ENCODE data around the gene GDI1. TPM values are rescaled to one million over a fixed set of nuclear protein-coding genes. Genes with fewer than 3 reads are reported as not detected.
"Not testable (repeated sequence)": the region's sequence is repeated elsewhere in the genome, so short reads cannot be mapped to it uniquely, and the experiment has no call there.

The GDI1 gene
- polyA plus RNA-seq, 4 donors: 59.2 to 76.5 (median 62.6) TPM

DNA sequence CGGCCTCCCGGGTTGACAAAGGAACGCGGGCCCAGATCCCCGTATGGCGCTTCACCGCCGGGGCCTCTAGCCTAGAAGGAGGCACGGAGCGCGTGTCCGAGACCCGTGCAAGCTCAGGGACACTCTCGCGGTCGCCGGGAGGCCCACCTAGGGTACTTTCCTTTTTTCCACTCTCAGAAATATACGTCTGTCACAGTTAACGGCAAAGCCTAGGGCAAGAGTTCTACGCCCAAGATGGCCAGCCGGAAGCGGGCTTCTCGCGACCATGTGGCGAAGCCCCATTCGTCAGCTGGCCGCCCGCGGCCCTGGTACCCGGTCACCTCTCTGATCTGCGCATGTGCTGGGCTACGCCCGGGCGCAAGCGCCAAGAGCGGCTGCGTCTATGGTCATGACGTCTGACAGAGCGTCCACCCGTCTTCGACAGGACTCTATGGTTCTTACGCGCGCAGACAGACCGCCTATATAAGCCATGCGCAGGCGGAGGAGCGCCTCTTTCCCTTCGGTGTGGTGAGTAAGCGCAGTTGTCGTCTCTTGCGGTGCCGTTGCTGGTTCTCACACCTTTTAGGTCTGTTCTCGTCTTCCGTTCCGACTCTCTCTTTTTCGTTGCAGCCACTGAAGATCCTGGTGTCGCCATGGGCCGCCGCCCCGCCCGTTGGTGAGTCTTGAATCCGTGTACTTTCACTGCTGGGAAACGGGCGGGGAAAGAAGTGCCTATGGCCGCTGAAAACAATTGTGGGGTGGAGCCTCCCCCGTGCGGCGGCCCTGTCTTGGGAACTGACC lies 38.9 kb upstream of the GDI1 start, which contains the start of gene RPL10:
TSS of gene RPL10 (plus strand) at position 490 of the 780 bp plus-strand sequence. CDS start at position 633, 143 bp downstream.
- Histone ChIP-seq H3K36me3 (ENCODE audit: control insufficient read depth in 3 of 3, insufficient read depth in 2 of 3, low read depth in 1 of 3, low read length in 3 of 3) (peaks cover 0 to 33% (median 3%) of the 10 kb centered on the region in 3 donors), H3K4me3 (ENCODE audit: low read depth in 1 of 3, low read length in 3 of 3) (peak within 1 kb of the TSS; percentile 61 to 96 (median 78)), H3K4me1 (ENCODE audit: control insufficient read depth in 3 of 3, insufficient read depth in 2 of 3, low read depth in 1 of 3, low read length in 2 of 3) (peaks cover 0 to 5% (median 0%) of the 10 kb centered on the region in 3 donors), H3K27ac (ENCODE audit: low read depth in 1 of 3, low read length in 2 of 3) (peak within 1 kb of the TSS; percentile 94 to 100 (median 99)), H3K9me3 (ENCODE audit: control insufficient read depth in 2 of 2, insufficient read depth in 1 of 2, low read depth in 1 of 2, low read length in 1 of 2) (no peaks in the 10 kb centered on the region), H3K27me3 (ENCODE audit: control insufficient read depth in 3 of 3, insufficient read depth in 3 of 3, low read length in 3 of 3) (no peaks in the 10 kb centered on the region)
- DNase-seq (peak; percentile 94 to 95), FAIRE-seq (no peak)
- WGBS, 3 donors: 1 to 47% (median 14%) methylated on average over 52 to 69 of the region's 69 CpGs

DNA sequence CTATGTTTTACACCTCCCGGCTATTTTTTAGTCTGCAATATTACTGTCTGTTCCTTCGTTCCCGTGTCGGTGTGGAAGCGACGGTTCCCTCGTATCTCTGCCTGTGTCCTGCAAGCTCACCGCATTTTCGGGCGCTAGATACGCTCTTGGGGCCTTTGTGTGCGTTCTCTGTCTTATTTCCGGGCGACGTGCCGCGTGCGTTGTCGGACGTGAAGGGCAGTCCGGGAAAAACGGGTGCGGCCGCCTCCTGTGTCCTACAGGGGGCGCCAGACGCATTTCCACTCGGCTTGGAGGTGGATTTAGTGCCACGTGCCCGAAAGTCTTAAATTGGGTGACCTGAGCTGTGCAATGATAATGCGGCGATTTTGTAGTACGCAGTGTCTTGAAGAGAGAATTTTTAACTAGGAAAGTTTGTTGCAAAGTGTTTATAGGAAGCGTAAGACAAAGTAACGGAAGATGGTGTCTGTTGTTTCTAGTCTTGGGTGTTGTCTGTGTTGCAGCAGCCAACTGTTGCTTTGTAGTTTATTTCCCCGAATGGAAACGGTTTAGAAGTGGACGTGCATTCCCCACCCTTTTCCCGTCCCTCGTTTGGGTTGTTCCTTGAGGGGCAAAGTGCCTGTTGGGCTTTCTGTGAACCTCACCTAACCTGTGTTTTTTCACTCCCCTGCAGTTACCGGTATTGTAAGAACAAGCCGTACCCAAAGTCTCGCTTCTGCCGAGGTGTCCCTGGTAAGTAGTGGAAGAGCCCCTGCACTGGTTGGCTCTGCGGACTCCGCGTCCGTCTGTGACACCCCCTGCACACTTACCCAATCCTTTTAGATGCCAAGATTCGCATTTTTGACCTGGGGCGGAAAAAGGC lies 38.1 kb upstream of the GDI1 start:
- peaks cover 0 to 38% (median 3%) of the 10 kb centered on the region in 3 donors for H3K36me3 ChIP-seq (ENCODE audit: control insufficient read depth in 3 of 3, insufficient read depth in 2 of 3, low read depth in 1 of 3, low read length in 3 of 3)
- H3K27me3 ChIP-seq (ENCODE audit: control insufficient read depth in 3 of 3, insufficient read depth in 3 of 3, low read length in 3 of 3): no peaks in the 10 kb centered on the region
- 1 to 48% (median 8%) methylated on average over 46 to 49 of the region's 49 CpGs for WGBS, 3 donors
- H3K9me3 ChIP-seq (ENCODE audit: control insufficient read depth in 2 of 2, insufficient read depth in 1 of 2, low read depth in 1 of 2, low read length in 1 of 2): no peaks in the 10 kb centered on the region
- H3K27ac ChIP-seq (ENCODE audit: low read depth in 1 of 3, low read length in 2 of 3): peak overlapping the region; percentile 94 to 100 (median 99)
- FAIRE-seq (no peak), DNase-seq (peak; percentile 81 to 89)
- H3K4me3 ChIP-seq (ENCODE audit: low read depth in 1 of 3, low read length in 3 of 3): peak overlapping the region; percentile 61 to 96 (median 78)
- H3K4me1 ChIP-seq (ENCODE audit: control insufficient read depth in 3 of 3, insufficient read depth in 2 of 3, low read depth in 1 of 3, low read length in 2 of 3): peaks cover 0 to 5% (median 0%) of the 10 kb centered on the region in 3 donors

DNA sequence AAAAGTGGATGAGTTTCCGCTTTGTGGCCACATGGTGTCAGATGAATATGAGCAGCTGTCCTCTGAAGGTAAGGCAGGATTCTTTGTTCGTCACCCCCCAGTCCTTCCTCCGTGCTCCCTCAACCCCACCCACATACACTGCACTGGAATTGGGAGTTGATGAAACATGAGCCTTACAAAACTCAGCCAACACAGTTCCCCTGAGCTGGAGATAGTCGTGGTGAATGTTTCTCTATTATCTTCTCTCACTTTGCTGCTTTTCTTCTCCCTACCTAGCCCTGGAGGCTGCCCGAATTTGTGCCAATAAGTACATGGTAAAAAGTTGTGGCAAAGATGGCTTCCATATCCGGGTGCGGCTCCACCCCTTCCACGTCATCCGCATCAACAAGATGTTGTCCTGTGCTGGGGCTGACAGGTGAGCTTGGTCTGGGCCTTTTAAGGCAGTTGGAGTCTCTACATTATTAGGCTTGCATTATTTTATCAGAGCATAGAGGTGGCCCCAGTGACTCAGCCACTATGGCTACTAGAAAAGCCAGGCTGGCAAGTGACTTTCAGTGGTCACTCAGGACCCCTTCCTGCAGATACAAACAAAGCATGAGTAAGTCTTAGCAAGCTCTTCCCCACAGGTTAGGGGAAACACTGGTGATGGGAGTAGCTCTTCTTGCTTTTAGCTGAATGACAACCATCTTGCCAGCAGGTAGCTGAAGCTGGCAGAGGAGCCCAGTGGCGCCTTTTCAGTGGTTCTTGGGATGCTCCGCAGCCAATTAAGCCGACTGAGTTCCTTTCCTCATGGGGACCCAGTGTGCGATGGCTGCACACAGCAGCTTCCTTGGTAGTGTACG lies 37.2 kb upstream of the GDI1 start:
- FAIRE-seq (no peak), DNase-seq (no peak)
- Histone ChIP-seq H3K27ac (ENCODE audit: low read depth in 1 of 3, low read length in 2 of 3) (peak overlapping the region; percentile 45 to 100 (median 99)), H3K4me1 (ENCODE audit: control insufficient read depth in 3 of 3, insufficient read depth in 2 of 3, low read depth in 1 of 3, low read length in 2 of 3) (peaks cover 0 to 5% (median 0%) of the 10 kb centered on the region in 3 donors), H3K4me3 (ENCODE audit: low read depth in 1 of 3, low read length in 3 of 3) (peak overlapping the region in 2 of 3 donors; percentile 61 to 96), H3K27me3 (ENCODE audit: control insufficient read depth in 3 of 3, insufficient read depth in 3 of 3, low read length in 3 of 3) (no peaks in the 10 kb centered on the region), H3K36me3 (ENCODE audit: control insufficient read depth in 3 of 3, insufficient read depth in 2 of 3, low read depth in 1 of 3, low read length in 3 of 3) (peaks cover 0 to 41% (median 3%) of the 10 kb centered on the region in 3 donors), H3K9me3 (ENCODE audit: control insufficient read depth in 2 of 2, insufficient read depth in 1 of 2, low read depth in 1 of 2, low read length in 1 of 2) (no peaks in the 10 kb centered on the region)
- WGBS, 3 donors: 34 to 53% (median 36%) methylated on average over 12 to 14 of the region's 14 CpGs

DNA sequence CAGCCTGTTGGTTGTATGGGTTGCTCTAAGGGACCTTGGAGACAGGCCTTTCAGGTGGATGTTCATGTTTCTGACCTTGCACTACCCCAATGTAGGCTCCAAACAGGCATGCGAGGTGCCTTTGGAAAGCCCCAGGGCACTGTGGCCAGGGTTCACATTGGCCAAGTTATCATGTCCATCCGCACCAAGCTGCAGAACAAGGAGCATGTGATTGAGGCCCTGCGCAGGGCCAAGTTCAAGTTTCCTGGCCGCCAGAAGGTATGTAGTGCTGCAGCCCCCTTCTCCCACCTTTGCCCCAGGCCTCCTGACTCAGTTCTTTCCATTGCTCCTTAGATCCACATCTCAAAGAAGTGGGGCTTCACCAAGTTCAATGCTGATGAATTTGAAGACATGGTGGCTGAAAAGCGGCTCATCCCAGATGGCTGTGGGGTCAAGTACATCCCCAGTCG lies 36.6 kb upstream of the GDI1 start:
- WGBS, 3 donors: 75 to 83% (median 78%) methylated on average over 4 to 6 of the region's 6 CpGs
- not testable (repeated sequence) for DNase-seq; H3K27me3 ChIP-seq (ENCODE audit: control insufficient read depth in 3 of 3, insufficient read depth in 3 of 3, low read length in 3 of 3); H3K4me3 ChIP-seq (ENCODE audit: low read depth in 1 of 3, low read length in 3 of 3); H3K9me3 ChIP-seq (ENCODE audit: control insufficient read depth in 2 of 2, insufficient read depth in 1 of 2, low read depth in 1 of 2, low read length in 1 of 2); H3K4me1 ChIP-seq (ENCODE audit: control insufficient read depth in 3 of 3, insufficient read depth in 2 of 3, low read depth in 1 of 3, low read length in 2 of 3); FAIRE-seq
- Histone ChIP-seq H3K36me3 (ENCODE audit: control insufficient read depth in 3 of 3, insufficient read depth in 2 of 3, low read depth in 1 of 3, low read length in 3 of 3) (peaks cover 0 to 46% (median 3%) of the 10 kb centered on the region in 3 donors), H3K27ac (ENCODE audit: low read depth in 1 of 3, low read length in 2 of 3) (peak overlapping the region in 2 of 3 donors; percentile 99 to 100)

DNA sequence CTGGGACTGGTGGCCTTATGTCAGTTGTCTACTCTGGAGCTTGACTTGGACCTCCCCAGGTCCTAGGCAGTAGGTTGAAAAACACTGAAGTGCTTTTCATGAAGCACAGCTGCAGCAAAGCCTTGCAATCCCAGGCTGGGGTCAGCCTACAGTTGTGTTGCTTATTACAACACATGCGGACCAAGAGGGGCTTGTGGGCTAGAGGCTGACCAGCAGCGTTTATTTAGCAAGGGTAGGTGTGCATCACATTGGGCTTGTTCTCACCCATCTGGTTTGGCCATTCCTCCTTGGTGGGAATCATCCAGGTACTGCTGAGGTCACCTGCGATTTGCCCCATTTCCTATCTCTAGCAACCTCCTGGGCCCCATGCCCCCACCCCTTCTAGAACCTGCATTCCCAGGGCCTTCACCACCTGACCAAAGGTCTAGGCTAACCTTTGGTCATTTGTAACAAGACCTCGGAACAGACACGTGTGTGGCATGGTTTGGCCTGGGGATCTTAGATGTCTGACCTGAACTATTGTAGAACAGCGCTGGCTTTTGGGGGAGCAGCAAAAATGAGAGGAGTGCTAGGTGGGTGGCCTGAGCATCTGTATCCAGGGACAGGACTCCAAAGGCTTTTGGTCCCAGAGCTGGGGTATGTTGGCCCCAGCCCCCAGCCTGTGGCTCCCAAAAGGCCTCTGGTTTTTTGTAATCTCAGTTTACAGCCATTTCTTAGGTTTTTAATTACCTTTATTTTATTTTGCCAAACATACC lies 35.7 kb upstream of the GDI1 start:
- no peaks in the 10 kb centered on the region for H3K9me3 ChIP-seq (ENCODE audit: control insufficient read depth in 2 of 2, insufficient read depth in 1 of 2, low read depth in 1 of 2, low read length in 1 of 2)
- no peak overlapping the region for H3K4me3 ChIP-seq (ENCODE audit: low read depth in 1 of 3, low read length in 3 of 3)
- 31 to 52% (median 50%) methylated on average over 4 to 6 of the region's 6 CpGs for WGBS, 3 donors
- peaks cover 0 to 46% (median 3%) of the 10 kb centered on the region in 3 donors for H3K36me3 ChIP-seq (ENCODE audit: control insufficient read depth in 3 of 3, insufficient read depth in 2 of 3, low read depth in 1 of 3, low read length in 3 of 3)
- DNase-seq (peak; percentile 28 to 45), FAIRE-seq (no peak)
- H3K27me3 ChIP-seq (ENCODE audit: control insufficient read depth in 3 of 3, insufficient read depth in 3 of 3, low read length in 3 of 3): no peaks in the 10 kb centered on the region
- peaks cover 0 to 5% (median 0%) of the 10 kb centered on the region in 3 donors for H3K4me1 ChIP-seq (ENCODE audit: control insufficient read depth in 3 of 3, insufficient read depth in 2 of 3, low read depth in 1 of 3, low read length in 2 of 3)
- H3K27ac ChIP-seq (ENCODE audit: low read depth in 1 of 3, low read length in 2 of 3): peak overlapping the region in 2 of 3 donors; percentile 62 to 66

DNA sequence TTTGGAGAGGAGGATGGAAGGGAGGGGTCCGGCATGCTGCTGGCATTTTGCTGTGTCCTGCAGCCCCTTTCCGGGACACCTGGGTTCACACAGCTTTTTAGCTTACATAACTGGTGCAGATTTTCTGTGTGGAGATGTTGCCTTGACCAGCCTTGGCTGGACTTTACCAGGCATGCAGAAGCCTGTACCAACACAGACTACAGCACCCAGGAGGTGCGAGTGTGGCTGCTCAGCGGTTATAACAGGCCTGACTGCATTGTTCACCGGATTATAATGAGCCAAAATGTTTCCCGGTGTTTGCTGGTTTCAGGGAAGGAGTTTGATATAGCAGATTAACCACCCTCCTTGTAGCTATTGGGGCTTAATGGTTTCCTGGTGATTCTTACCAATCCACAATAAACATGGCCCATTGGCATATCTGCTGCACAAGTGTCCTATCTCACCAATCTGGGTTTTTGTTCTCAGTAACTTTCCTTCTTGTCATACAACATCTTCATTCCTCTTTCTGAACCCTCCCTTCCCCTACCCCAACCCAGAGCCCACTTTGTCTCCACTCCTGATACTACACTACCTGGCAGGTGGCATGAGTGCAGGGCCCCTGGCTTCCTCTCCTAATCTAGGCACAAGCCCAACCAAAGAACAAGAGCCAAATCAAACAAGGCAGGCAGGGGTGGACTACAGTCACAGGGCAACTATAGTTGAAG lies 34.9 kb upstream of the GDI1 start:
- WGBS, 3 donors: 41 to 57% (median 47%) methylated on average over 6 of the region's 6 CpGs
- Histone ChIP-seq H3K9me3 (ENCODE audit: control insufficient read depth in 2 of 2, insufficient read depth in 1 of 2, low read depth in 1 of 2, low read length in 1 of 2) (no peaks in the 10 kb centered on the region), H3K36me3 (ENCODE audit: control insufficient read depth in 3 of 3, insufficient read depth in 2 of 3, low read depth in 1 of 3, low read length in 3 of 3) (peaks cover 0 to 46% (median 3%) of the 10 kb centered on the region in 3 donors), H3K27ac (ENCODE audit: low read depth in 1 of 3, low read length in 2 of 3) (peak overlapping the region in 2 of 3 donors; percentile 38 to 58), H3K27me3 (ENCODE audit: control insufficient read depth in 3 of 3, insufficient read depth in 3 of 3, low read length in 3 of 3) (no peaks in the 10 kb centered on the region), H3K4me1 (ENCODE audit: control insufficient read depth in 3 of 3, insufficient read depth in 2 of 3, low read depth in 1 of 3, low read length in 2 of 3) (peaks cover 0 to 5% (median 0%) of the 10 kb centered on the region in 3 donors), H3K4me3 (ENCODE audit: low read depth in 1 of 3, low read length in 3 of 3) (no peak overlapping the region)
- FAIRE-seq: no peak
- no peak for DNase-seq

DNA sequence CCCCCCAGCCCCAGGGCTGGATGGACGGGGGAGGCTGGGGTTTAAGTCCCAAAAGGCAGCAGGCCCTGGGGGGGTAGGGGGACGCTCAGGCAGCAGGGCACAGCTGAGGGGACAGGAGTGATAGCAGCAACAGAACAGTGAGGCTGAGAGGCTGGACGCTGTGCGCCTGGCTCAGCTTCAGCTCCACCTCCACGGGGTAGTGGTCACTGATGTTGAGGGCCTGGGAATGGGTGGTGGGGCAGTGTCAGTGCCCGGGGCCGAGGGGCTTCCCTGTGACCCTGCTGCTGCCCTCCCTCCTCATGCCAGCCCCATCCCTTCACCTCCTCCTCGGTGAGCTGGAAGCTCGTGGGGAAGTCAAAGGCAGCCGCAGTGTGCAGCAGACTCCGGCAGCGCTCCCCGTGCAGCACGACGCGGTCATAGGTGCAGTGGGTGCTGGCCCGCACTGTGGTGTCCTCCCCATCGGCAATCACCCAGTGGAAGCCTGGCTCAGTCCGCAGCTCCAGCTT lies 34.3 kb upstream of the GDI1 start:
- no peaks in the 10 kb centered on the region for H3K9me3 ChIP-seq (ENCODE audit: control insufficient read depth in 2 of 2, insufficient read depth in 1 of 2, low read depth in 1 of 2, low read length in 1 of 2)
- H3K27me3 ChIP-seq (ENCODE audit: control insufficient read depth in 3 of 3, insufficient read depth in 3 of 3, low read length in 3 of 3): no peaks in the 10 kb centered on the region
- peaks cover 0 to 5% (median 0%) of the 10 kb centered on the region in 3 donors for H3K4me1 ChIP-seq (ENCODE audit: control insufficient read depth in 3 of 3, insufficient read depth in 2 of 3, low read depth in 1 of 3, low read length in 2 of 3)
- FAIRE-seq: no peak
- H3K27ac ChIP-seq (ENCODE audit: low read depth in 1 of 3, low read length in 2 of 3): no peak overlapping the region
- H3K36me3 ChIP-seq (ENCODE audit: control insufficient read depth in 3 of 3, insufficient read depth in 2 of 3, low read depth in 1 of 3, low read length in 3 of 3): peaks cover 0 to 46% (median 3%) of the 10 kb centered on the region in 3 donors
- no peak overlapping the region for H3K4me3 ChIP-seq (ENCODE audit: low read depth in 1 of 3, low read length in 3 of 3)
- 77 to 81% (median 79%) methylated on average over 6 to 19 of the region's 19 CpGs for WGBS, 3 donors
- no peak for DNase-seq
